Measurements from ENCODE around the gene C1QL4.
"Not testable (repeated sequence)": the region's sequence is repeated elsewhere in the genome, so short reads cannot be mapped to it uniquely, and the experiment has no call there.

- TF ChIP-seq, protein P1, sequence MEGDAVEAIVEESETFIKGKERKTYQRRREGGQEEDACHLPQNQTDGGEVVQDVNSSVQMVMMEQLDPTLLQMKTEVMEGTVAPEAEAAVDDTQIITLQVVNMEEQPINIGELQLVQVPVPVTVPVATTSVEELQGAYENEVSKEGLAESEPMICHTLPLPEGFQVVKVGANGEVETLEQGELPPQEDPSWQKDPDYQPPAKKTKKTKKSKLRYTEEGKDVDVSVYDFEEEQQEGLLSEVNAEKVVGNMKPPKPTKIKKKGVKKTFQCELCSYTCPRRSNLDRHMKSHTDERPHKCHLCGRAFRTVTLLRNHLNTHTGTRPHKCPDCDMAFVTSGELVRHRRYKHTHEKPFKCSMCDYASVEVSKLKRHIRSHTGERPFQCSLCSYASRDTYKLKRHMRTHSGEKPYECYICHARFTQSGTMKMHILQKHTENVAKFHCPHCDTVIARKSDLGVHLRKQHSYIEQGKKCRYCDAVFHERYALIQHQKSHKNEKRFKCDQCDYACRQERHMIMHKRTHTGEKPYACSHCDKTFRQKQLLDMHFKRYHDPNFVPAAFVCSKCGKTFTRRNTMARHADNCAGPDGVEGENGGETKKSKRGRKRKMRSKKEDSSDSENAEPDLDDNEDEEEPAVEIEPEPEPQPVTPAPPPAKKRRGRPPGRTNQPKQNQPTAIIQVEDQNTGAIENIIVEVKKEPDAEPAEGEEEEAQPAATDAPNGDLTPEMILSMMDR (conservative IDR thresholded peaks at IDR 0.05 in 1 of 2, IDR thresholded peaks at IDR 0.05 in 1 of 2; ENCODE audit: extremely low read depth in 1 of 2, insufficient read depth in 1 of 2, low read depth in 1 of 2, low read length in 2 of 2) = not testable (repeated sequence)
- not testable (repeated sequence) for TF ChIP-seq EZH2 (IDR thresholded peaks at IDR 0.05; ENCODE audit: borderline replicate concordance, low read length)
Measured at GRCh38 chr12:49320411-49321103, 16.4 kb downstream of the C1QL4 start.
